Right lobe of liver (tissue), 6 donors: ENCODE results near the gene ELF2. TPM values are rescaled to one million over a fixed set of nuclear protein-coding genes. Genes with fewer than 3 reads are reported as not detected.
A peak's percentile ranks its signal among the peaks of the same experiment; 100 is the strongest.

Experiments used
- ATAC-seq, 4 donors: fragments of 200-7000 bp; cut with Tn5 transposase; one replicate each; pipeline ENCODE4 v1.9.1; 2020; ENCODE audit warnings: mild to moderate bottlenecking in 4 of 4, moderate library complexity in 4 of 4
- DNase-seq, 3 donors: peaks; one replicate each; pipeline ENCODE4 v3.0.0-alpha.2; 2020
- H3K27ac ChIP-seq, 3 donors: fragments of 200-600 bp; one replicate each; pipeline ENCODE4 v1.8.0; 2022
- H3K27me3 ChIP-seq, 2 donors: fragments of 200-600 bp; one replicate each; pipeline ENCODE4 v1.8.0; 2022
- H3K36me3 ChIP-seq, 4 donors: fragments of 200-600 bp; sonication (generic) in 1 of 4; one replicate each; pipeline versions ENCODE4 v1.5.1 to v1.8.0; 2017 to 2022; ENCODE audit warnings: control low read depth in 1 of 4
- H3K4me1 ChIP-seq, 4 donors: fragments of 200-600 bp; sonication (generic) in 1 of 4; one replicate each; pipeline versions ENCODE4 v1.5.1 to v1.8.0; 2017 to 2022; ENCODE audit warnings: control low read depth in 1 of 4
- H3K4me3 ChIP-seq, 3 donors: fragments of 200-600 bp; one replicate each; pipeline ENCODE4 v1.8.0; 2022
- H3K9me3 ChIP-seq, 4 donors: fragments of 200-600 bp; sonication (generic) in 1 of 4; one replicate each; pipeline versions ENCODE4 v1.5.1 to v1.8.0; 2017 to 2022; ENCODE audit warnings: control low read depth in 1 of 4
- POLR2A ChIP-seq: fragments of 450-650 bp; IDR thresholded peaks from one replicate; pipeline ENCODE4 v1.6.1; 2017; ENCODE audit warnings: antibody characterized with exemption, mild to moderate bottlenecking
- WGBS: methylation state at CpG from one replicate; pipeline ENCODE4 v1.1.6; 2018; ENCODE audit warnings: low coverage, low lambda C conversion rate; ENCODE audit not compliant: insufficient coverage; ENCODE audit errors: missing lambda C conversion rate; 5-methylcytosine and 5-hydroxymethylcytosine counted together
- intact Hi-C, 2 donors: fragments of 100-400 bp; cut with DNase I; formaldehyde crosslinking; loops; one replicate each; pipeline versions ENCODE4 v1.11.2 to v1.14.1; 2022
- total RNA-seq, 6 experiments: library from RNA; depleted of rRNA in 2 of 6; stranded (reverse); fragments of >200 nt in 2 of 6; fragmentation: NEBNext Ultra II Directional in 3 of 6; extraction: Animal tissue kit (Norgen Biotek cat#: 25700) in 3 of 6; gene quantifications; one replicate each; pipeline versions ENCODE4 v1.1.0 to v1.2.4, GENCODE V29; 2016 to 2023
- TF ChIP-seq, protein P1 (sequence below), 4 donors: fragments of 200-600 bp in 3 of 4; fragments of 450-650 bp in 1 of 4; IDR thresholded peaks; one replicate each; pipeline versions ENCODE4 v1.5.1 to v1.8.0; 2016 to 2022; ENCODE audit warnings: antibody characterized with exemption in 4 of 4, mild to moderate bottlenecking in 2 of 4
- donor health status: DM: no; HTN: yes; CAD: no.
- donor health status: DM: no; HTN: no; CAD: no.
- donor health status: DM: no; HTN: no; CAD: no.
- donor health status: DM: no; HTN: yes; CAD: no.
- donor health status: DM: no; HTN: yes; CAD: no.

ELF2 gene
- total RNA-seq, 6 experiments from 2014 or later = 14.0 to 24.3 (median 16.7) TPM

DNA sequence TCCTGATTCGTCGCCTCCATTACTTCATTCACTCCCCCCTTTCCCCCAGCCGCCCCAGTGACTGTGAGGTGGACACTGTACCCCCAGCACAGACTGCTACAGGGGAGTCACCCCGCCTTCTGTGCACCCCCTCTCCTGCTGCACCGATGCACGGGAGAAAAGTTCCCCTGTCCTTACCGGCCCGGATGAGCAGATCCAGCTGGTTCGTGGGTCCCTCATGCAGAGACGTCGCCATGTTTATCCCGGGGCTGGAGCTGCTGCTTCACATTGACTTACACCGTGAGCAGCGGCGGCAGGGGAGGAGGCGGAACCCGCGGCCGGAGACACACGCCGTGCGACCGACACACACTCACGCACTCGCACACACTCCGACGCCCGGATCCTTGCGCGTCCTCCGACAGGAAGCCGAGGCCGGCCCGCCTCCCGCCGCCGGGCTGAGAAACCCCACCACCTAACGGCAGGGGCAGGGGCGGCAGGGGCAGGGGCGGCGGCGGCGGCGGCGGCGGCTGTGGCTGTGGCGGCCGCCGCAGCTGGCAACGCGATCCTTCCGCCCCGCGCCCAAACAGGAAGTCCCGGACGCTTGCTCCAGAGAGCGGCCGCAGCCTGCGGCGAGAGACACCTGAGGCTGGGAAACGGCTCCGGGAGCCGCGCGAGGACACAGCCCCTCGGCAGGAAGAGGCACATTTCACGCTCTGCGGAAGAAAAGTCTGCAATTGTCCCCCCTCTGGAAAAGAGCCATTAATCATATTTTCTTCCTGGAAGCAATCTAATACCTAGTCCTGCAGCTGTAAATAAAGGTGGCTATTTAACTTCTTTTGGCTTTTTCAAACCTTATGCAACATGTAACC is 92.8 kb downstream of the ELF2 start:
- H3K4me1 ChIP-seq = peaks cover 0 to 19% (median 8%) of the 10 kb centered on the region in 4 donors
- TF ChIP-seq, protein P1, sequence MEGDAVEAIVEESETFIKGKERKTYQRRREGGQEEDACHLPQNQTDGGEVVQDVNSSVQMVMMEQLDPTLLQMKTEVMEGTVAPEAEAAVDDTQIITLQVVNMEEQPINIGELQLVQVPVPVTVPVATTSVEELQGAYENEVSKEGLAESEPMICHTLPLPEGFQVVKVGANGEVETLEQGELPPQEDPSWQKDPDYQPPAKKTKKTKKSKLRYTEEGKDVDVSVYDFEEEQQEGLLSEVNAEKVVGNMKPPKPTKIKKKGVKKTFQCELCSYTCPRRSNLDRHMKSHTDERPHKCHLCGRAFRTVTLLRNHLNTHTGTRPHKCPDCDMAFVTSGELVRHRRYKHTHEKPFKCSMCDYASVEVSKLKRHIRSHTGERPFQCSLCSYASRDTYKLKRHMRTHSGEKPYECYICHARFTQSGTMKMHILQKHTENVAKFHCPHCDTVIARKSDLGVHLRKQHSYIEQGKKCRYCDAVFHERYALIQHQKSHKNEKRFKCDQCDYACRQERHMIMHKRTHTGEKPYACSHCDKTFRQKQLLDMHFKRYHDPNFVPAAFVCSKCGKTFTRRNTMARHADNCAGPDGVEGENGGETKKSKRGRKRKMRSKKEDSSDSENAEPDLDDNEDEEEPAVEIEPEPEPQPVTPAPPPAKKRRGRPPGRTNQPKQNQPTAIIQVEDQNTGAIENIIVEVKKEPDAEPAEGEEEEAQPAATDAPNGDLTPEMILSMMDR (IDR thresholded peaks at IDR 0.05) = peak; percentile 28 to 39 (median 35)
- TF ChIP-seq POLR2A = peak; percentile 72
- DNase-seq = peak; percentile 89 to 94 (median 93)
- H3K4me3 ChIP-seq = peak overlapping the region; percentile 66 to 71 (median 69)
- WGBS = under 1% methylated on average over 18 of the region's 68 CpGs
- peak overlapping the region; percentile 91 to 96 (median 92) for H3K27ac ChIP-seq
- intact Hi-C loops = loop anchor here in 1 of 2 donors (10.0 kb wide), 1 partner anchor 49 kb away; no protein-coding TSS in a partner anchor
- H3K27me3 ChIP-seq = no peaks in the 10 kb centered on the region
- ATAC-seq = peak; percentile 62 to 81 (median 77)
- no peaks in the 10 kb centered on the region for H3K36me3 ChIP-seq
- no peaks in the 10 kb centered on the region for H3K9me3 ChIP-seq

- intact Hi-C loops = loop anchor here in 1 of 2 donors (10.0 kb wide), 1 partner anchor 49 kb away; no protein-coding TSS in a partner anchor
- WGBS = 2% methylated on average over 13 of the region's 34 CpGs
Observed at GRCh38 chr4:139083607-139083955, 93.4 kb downstream of the ELF2 start.

GRCh38 chr4:139082750-139083606 is 94.0 kb downstream of the ELF2 start:
- Histone ChIP-seq H3K9me3 (no peaks in the 10 kb centered on the region), H3K4me3 (peak overlapping the region; percentile 66 to 71 (median 69)), H3K27ac (peak overlapping the region; percentile 91 to 96 (median 92)), H3K36me3 (no peaks in the 10 kb centered on the region), H3K4me1 (peaks cover 0 to 29% (median 11%) of the 10 kb centered on the region in 4 donors), H3K27me3 (no peaks in the 10 kb centered on the region)
- peak; percentile 95 to 97 (median 97) for DNase-seq
- intact Hi-C loops = loop anchor here in 1 of 2 donors (10.0 kb wide), 1 partner anchor 48 kb away; no protein-coding TSS in a partner anchor
- WGBS = under 1% methylated on average over 36 of the region's 38 CpGs
- peak; percentile 86 to 94 (median 88) for ATAC-seq
- TF ChIP-seq, protein P1 (IDR thresholded peaks at IDR 0.05) = no peak
- peak; percentile 64 for TF ChIP-seq POLR2A

More at GRCh38 chr4:139083607-139083955, 93.4 kb downstream of the ELF2 start:
- Histone ChIP-seq H3K9me3 (no peaks in the 10 kb centered on the region), H3K4me1 (peaks cover 0 to 23% (median 8%) of the 10 kb centered on the region in 4 donors), H3K27me3 (no peaks in the 10 kb centered on the region), H3K36me3 (no peaks in the 10 kb centered on the region), H3K27ac (peak overlapping the region; percentile 91 to 96 (median 92)), H3K4me3 (peak overlapping the region; percentile 66 to 71 (median 69))
- DNase-seq (peak; percentile 66 to 76 (median 75)), ATAC-seq (peak; percentile 49 to 54 (median 52))
- TF ChIP-seq, protein P1 (IDR thresholded peaks at IDR 0.05) = peak; percentile 5 to 16 (median 9)
- no peak for TF ChIP-seq POLR2A

DNA sequence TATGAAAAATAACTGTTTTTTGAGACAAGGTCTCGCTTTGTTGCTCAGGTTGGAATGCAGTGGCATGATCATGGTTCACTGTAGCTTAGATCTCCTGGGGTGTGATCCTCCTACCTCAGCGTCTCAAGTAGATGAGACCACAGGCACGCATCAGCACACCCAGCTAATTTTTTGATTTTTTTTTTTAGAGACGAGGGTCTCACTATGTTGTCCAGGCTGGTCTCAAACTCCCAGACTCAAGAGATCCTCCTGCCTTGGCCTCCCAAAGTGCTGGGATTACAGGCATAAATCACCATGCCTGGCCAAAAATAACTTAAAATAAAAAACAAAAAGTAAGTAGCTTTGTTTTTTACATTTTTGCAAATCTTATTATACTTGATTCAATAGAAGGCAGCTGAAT is 98.1 kb downstream of the ELF2 start:
- Histone ChIP-seq H3K9me3 (no peaks in the 10 kb centered on the region), H3K36me3 (no peaks in the 10 kb centered on the region), H3K27me3 (no peaks in the 10 kb centered on the region), H3K4me1 (peaks cover 0 to 49% (median 10%) of the 10 kb centered on the region in 4 donors), H3K27ac (no peak overlapping the region), H3K4me3 (no peak overlapping the region)
- DNase-seq (no peak), ATAC-seq (no peak)
- 91% methylated on average over 4 of the region's 4 CpGs for WGBS
- TF ChIP-seq, protein P1 (IDR thresholded peaks at IDR 0.05) = no peak
- no peak for TF ChIP-seq POLR2A
- intact Hi-C loops = no loop called here
